Suppressor macrophage treated with lipopolysaccharide for 1 hour (primary cell): ENCODE results near the gene PLA2G4A.
A peak's percentile ranks its signal among the peaks of the same experiment; 100 is the strongest.

Source experiments
- DNase-seq, 3 donors: peaks; one replicate each; pipeline ENCODE4 v3.0.0-alpha.2; 2020 to 2022

PLA2G4A gene

GRCh38 chr1:187032982-187033692 lies 204.4 kb downstream of the PLA2G4A start:
- peak; percentile 21 to 44 (median 43) for DNase-seq

DNA sequence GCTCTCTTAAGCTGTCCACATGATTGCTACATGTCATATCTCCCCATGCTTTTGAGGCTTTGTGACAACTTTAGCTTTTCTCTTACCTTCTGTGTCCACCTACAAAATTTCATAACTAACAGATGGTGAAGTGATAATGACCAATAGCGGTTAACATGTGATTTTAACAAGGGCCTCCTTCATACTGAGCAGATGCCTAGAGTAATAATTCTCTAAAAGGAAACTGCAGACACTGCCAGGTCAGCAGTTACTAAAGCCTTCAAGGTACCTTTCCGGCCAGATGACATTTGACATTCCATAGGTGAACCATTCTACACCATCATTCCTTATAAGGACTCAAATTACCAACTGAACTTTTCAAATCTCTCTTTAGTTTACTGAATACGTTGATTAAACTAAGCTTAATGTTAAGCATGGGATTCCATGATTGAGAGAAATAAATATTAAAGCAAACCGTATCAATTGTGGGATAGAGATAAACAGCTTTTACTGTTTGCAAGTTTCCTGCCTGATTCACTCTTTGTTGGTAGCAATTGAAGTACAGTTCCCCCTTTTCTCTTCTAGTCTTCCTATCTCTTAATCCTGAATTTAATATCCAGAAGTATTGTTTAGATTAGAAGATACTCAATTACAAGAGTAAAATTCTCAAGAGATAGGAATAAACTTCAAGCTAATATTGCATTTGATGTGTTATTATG lies 205.1 kb downstream of the PLA2G4A start:
- DNase-seq: no peak

GRCh38 chr1:187034501-187034900 lies 205.8 kb downstream of the PLA2G4A start:
- DNase-seq: no peak

- no peak for DNase-seq
These were observed 209.3 kb downstream of the PLA2G4A start for GRCh38 chr1:187037973-187038553.
